ENCODE measurements around the gene KDF1.

Gene KDF1

DNA sequence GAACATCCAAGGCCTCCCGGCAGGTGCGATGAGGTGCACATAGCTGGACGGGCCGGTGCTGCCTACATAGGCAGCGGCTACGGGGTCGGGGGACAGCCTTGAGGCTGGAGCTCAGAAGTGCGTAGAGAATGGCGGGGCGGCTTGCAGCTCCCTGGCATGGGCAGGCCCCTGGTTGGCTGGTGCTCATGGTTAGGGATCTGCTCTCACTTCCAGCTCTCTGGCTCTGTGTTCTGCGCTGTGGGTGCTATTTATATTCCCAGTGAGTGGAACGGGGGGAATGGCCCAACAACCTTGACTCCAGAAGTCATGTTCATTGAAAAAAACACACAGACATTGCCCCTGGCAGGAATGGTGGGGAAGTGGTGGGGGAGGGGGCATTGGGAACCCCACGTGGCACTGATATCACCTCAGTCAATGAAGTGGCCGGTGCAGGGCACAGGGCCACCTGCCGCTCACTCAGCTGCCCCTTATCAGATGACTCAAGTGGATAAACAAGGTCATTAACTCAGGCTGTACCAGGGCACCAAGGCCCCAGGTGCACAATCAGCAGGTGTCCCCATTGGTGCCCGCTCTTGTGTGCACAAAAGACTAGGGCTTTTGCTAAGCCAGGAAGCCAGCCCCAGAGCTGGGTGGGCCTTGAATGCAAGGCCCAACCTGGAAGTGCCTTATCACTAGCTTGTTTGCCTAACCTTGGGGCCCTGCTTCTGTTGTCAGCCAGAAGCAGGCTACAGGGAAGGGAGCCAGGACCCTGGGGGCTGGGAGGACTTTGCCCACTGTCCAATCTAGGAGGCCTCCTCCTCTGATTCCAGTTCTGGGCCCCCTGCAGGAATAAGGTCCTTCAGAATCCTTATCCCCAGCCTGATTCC, 46.3 kb downstream of the KDF1 start, which contains the start of gene NR0B2:
NR0B2 (minus strand) TSS at position 222 of the 866 bp plus-strand sequence; CDS start at position 187, 35 bp downstream.
- peak; percentile 100 for DNase-seq

DNA sequence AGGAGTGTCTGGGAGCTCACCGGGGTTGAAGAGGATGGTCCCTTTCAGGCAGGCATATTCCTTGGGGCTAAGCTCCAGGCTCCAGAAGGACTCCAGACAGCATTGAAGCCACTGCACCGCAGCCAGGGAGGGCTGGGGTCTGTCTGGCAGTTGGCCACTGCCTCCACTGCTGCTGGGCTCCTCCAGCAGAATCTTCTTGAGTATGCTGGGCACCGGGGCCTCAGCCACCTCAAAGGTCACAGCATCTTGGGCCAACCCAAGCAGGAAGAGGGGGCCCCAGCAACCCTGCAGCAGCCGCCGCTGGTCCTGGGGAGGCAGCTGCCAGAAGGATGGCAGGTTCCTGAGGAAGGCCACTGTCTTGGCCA, 46.9 kb downstream of the KDF1 start:
- DNase-seq, result no peak

DNA sequence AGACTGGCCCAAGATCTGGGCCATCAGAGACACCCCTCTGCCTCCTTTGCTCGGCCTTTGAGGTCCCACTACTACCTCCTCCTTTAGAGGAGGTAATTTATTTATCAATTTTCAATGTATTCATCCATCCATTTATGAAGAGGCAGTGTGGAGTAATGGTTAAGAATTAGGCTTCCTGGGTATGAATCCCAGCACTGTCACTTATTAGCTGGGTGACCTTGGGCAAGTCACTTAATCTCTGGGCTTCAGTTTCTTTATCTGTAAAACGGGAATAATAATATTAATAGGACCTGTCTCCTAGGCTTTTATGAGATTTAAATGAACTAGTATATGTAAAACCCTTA, 48.1 kb downstream of the KDF1 start:
- DNase-seq, result no peak

DNA sequence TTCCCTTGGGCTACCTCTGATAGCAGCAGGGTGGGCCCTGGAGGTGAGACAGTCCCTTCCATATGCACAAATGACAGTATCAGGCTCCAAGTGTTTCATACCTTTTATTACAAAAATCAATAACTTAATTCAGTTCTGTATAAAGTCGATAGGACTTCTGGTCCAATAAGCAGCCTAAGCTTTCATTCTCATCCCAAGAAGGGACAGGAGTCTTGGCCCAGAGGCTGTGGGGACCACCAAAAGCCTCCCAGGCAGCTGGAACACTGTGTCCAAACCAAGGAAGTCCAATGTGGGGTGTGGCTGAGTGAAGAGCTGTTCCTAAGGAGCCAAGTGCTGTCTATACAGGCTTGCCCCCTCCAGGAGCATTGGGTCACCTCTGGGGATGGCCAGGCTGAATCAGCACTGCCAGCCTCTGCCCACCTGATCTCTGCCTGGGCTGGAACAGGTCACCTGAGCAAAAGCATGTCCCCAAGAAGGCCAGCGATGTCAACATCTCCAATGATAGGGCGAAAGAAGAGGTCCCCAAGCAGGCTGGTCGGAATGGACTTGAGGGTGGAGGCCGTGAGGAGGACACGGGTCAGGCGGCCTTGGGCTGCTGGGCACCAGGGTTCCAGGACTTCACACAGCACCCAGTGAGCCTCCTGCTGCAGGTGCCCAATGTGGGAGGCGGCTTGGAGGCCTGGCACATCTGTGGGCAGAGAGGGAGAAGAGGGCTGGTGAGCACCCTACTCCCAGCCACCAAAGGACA, 48.7 kb downstream of the KDF1 start:
- DNase-seq, result no peak

DNA sequence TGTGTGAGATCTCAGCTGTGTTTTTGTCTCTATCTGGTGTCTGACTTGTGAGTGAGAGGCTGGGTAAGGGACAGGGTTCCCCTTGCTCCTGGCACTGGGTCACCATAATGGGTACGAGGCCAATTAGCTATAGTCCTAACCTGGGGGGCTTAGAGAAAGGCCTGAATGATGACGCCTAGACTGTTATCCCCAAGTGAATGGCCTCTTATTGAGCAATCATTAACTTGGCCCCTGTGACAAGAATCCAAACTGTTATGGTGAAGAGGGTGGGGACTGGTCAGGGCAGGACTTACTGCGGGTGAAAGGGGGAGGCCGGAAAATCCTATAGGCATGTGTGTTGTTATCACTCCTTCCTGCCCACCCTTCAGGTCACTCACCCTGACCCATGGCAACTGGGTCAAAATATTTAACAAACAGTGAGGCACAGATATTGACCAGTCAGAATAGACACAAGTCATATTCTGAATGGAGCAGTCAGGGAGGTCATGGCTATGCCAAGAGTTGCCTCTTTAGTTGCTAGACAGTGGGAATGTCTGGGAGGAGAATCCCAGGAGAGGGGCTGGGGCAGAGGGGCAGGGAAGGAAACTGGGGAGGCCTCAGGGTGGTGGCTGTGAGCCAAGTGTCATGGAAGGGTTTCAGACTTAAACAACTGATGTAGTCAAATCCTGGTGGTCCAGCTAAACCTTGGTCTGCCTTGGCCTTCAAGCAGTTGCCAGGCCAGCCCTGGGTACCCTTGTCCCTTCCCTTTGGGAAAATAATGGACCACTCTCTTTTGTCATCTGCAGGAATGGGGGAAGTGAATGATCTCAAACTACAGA, 49.7 kb downstream of the KDF1 start:
- DNase-seq, result no peak

DNA sequence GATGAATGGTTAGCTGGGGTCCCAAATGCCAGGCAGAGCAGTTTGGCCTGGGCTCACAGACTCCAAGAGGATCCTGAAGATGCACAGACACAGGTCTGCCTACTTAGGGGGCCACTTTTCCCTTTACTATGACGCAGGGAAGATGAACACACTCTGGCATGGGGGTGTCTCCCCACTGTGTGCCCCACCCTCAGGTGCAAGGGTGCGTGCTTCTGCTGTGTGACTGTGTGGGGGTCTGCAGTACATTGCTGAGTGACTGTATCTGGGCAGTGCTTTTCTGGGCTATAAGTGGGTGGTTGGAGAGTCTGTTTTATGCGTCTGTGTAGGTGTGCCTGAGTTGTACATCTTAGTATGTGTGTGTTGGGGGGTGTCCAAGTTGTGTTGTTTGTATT, 50.3 kb downstream of the KDF1 start:
- DNase-seq, result no peak

DNA sequence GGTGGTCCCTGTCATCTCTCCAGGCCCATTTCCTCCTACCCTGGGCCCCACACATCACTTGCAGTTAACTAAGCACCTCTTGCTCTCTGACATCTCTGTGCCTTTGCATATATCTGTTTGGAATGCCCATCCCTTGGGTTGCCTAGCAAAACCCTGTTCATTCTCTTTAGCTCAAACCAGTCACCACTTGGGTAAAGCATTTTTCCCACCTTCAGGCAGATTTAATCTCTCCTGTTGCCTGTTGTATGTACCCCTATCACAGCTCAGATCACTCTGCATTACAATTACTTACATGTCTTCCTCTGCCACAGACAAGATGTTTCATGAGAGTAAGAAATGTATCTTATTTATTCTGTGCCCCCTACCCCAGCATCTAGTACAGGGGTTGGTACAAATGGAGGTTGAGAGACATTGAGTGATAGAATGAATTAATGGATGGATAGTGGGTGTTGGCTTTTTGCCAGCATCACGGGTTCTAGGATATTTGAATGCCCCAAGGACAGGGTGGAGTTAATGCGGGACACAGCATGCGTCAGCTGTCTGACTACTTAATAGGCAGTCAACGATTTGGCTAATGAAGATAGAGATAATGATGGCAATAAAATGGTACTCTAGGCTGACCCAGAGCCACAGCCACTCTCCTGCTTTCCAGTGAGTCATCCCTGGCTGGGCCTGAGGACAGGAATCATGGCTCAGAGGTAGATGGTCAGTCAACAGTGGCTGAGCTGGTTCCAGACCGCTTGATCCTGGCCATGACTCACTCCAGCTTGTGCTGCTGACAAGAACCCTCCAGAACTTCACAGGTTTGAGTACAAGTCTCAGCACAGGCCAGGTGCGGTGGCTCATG, 53.0 kb downstream of the KDF1 start:
- DNase-seq, result no peak

DNA sequence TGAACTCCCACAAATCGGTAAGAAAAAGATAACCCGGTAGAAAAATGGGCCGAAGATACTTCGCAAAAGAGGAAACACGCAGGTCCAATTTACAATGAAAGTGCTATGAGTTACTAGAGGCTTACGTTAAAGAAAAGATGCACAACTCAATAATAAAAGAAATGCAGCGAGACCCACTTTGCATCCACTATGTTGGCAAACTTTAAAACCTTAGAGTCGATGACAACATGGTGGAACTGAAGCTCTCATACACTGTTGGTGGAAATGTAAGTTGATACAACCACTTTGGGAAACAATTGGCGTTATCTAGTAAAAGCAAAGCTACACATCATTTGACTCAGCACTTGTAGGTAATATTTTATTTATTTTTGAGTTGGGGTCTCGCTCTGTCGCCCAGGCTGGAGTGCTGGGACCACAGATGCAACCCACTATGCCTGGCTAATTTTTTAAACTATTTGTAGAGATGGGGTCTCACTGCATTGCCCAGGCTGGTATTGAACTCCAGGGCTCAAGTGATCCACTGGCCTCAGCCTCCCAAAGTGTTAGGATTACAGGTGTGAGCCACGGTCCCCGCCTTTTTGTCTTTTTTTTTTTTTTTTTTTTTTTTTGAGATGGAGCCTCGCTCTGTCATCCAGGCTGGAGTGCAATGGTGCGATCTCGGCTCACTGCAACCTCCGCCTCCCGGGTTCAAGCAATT, 59.3 kb downstream of the KDF1 start:
- peak; percentile 26 for DNase-seq

DNA sequence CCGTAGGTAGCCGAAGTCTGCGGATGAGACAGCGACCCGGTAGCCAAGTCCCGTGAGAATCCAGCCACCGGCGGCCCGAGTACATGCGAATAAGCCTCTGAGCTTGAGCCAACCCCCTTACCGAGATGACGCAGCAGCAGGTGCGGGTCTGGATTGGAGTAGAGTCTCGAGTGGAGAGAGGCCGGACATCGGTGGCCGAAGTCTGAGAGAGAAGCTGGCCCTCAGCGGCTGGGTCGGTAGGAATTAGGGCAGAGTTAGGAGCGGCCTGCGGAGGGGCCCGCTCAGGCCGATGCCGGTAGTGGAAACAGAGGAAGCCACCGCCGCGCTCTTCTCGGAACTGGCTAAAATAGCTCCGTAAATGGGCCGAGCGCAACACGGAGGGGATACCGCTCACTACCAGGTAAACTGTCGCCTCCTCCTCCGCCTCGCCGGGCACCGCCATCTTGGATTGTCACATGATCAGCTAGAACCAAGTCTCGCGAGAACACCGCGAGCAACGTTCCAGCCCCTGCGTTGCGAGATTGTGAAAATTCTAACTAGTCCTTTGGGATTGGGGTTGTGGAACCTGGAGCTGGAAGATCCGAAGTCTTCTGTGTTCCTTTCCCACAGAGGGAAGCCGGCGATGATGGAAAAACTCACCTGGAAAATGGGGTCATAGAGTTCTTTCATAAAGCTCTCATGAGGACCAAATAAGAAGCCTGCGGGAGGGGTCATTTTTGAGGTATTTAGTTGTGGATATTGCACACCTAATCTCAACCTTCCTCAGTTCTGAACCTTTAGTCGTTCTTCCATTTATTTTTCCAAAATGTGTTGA, 60.1 kb downstream of the KDF1 start, which contains the start of gene GPATCH3:
GPATCH3 (minus strand) TSS at position 467 of the 814 bp plus-strand sequence; CDS start at position 442, 25 bp downstream.
- DNase-seq, result peak; percentile 94

All from DMS153 (cell line).